ENCODE results near the gene P2RY11.

GRCh38 chr19:10142701-10143375, 31.3 kb downstream of the P2RY11 start:
- TF ChIP-seq POLR2A (IDR thresholded peaks at IDR 0.05; ENCODE audit: low read depth, low read length), result no peak
- TF ChIP-seq TAF1 (IDR thresholded peaks at IDR 0.05; ENCODE audit: low read depth, low read length), result no peak

Data from GM12891 (cell line).